Measurements from ENCODE around the gene OBI1.

The OBI1 gene

DNA sequence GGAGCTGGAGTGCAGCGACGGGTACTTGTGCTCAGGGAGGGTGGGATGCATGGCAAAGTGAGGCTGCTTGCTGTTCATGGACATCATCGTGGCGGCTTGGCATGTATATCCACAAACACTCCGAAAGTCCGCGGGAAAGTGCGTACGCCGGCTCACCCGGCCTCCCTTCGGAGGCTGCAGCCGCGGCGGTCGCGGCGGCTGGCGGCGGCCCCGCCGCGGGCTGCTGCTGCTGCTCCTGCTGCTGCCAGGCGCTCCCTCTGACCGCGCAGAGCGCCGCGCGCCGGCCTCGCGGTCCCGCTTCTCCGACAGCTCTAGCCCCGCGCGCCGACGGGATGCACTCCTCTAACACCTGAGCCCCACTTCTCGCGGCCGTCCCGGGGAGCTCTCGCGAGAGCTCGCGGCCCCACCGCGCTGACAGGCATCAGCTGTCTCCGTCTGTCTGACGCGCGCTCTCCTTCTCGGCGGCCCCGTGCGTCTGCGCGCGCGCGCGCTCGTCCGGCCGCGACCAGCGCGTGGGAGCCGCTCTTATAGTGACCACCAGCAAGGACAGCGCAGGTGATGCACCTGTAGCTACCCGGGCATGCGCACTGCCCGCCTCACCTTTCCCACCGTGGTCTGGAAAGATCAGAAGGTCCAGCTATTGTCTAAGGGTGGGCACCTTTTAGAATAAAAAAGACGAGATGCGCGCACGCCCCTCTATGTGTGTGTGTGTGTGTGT lies 55.6 kb downstream of the OBI1 start, which contains the start of gene POU4F1:
Gene POU4F1 (minus strand): TSS at position 313 of the 718 bp plus-strand sequence. CDS start 226 bp downstream, at position 87.
- H3K79me1 ChIP-seq (ENCODE audit: low read depth, low read length) = peaks cover 2% of the 10 kb centered on the region
- peak within 1 kb of the TSS; percentile 80 for H3K9ac ChIP-seq (ENCODE audit: low read depth, low read length, poor library complexity)
- peak within 1 kb of the TSS; percentile 57 for H3K18ac ChIP-seq (ENCODE audit: low read length)
- no peak within 1 kb of the TSS for H3K27ac ChIP-seq (replicated peaks; ENCODE audit: low read length)
- H3K4me2 ChIP-seq (ENCODE audit: insufficient read depth, low read length, poor library complexity, severe bottlenecking) = peak within 1 kb of the TSS; percentile 90
- peak within 1 kb of the TSS; percentile 98 for H2AFZ ChIP-seq (ENCODE audit: low read length)
- H3K9me3 ChIP-seq (replicated peaks in 1 of 2; ENCODE audit: control insufficient read depth in 2 of 2, insufficient read depth in 1 of 2, low read depth in 1 of 2, low read length in 2 of 2) = peaks cover 0 to 6% of the 10 kb centered on the region in 2 donors
- H2BK120ac ChIP-seq (ENCODE audit: low read depth, low read length) = no peak within 1 kb of the TSS
- no CpG with 5 or more reads among the region's 80 CpGs for WGBS, 2 donors (ENCODE audit: extremely low coverage in 2 of 2, insufficient read length in 2 of 2, insufficient replicate concordance in 1 of 2)
- H3K27me3 ChIP-seq (ENCODE audit: control insufficient read depth in 3 of 3, insufficient read depth in 3 of 3, low read depth in 1 of 3, low read length in 3 of 3) = peaks cover 66 to 96% (median 95%) of the 10 kb centered on the region in 3 experiments
- no peak within 1 kb of the TSS for H4K8ac ChIP-seq (ENCODE audit: low read depth, low read length)
- no peak within 1 kb of the TSS for H4K91ac ChIP-seq (ENCODE audit: low read depth, low read length, poor library complexity)
- peak within 1 kb of the TSS; percentile 39 for H3K14ac ChIP-seq (ENCODE audit: low read length)
- peak within 1 kb of the TSS; percentile 48 to 80 for H3K4me3 ChIP-seq (ENCODE audit: low read length in 2 of 2)
- DNase-seq (ENCODE audit: low spot score) = peak; percentile 81
- peak within 1 kb of the TSS; percentile 53 for H2BK5ac ChIP-seq (ENCODE audit: low read length)
- H2BK15ac ChIP-seq (ENCODE audit: low read length) = no peak within 1 kb of the TSS
- peak within 1 kb of the TSS; percentile 35 for H2AK5ac ChIP-seq (ENCODE audit: low read depth, low read length)
- no peak within 1 kb of the TSS for H3K4ac ChIP-seq (ENCODE audit: low read length)
- no peaks in the 10 kb centered on the region for H3K36me3 ChIP-seq (replicated peaks in 1 of 2; ENCODE audit: control insufficient read depth in 2 of 2, insufficient read depth in 2 of 2, low read length in 2 of 2)
- no peak within 1 kb of the TSS for H2BK12ac ChIP-seq (ENCODE audit: low read length)
- H3K23ac ChIP-seq (ENCODE audit: low read depth, low read length, poor library complexity) = peak within 1 kb of the TSS; percentile 63
- H3K4me1 ChIP-seq (ENCODE audit: control insufficient read depth in 2 of 2, insufficient read depth in 1 of 2, low read depth in 1 of 2, low read length in 2 of 2) = peaks cover 12 to 14% of the 10 kb centered on the region in 2 donors

- Histone ChIP-seq H2BK12ac (ENCODE audit: low read length) (no peak overlapping the region), H3K18ac (ENCODE audit: low read length) (peak overlapping the region; percentile 57), H4K91ac (ENCODE audit: low read depth, low read length, poor library complexity) (no peak overlapping the region), H3K23ac (ENCODE audit: low read depth, low read length, poor library complexity) (peak overlapping the region; percentile 63), H3K4me3 (ENCODE audit: low read length in 2 of 2) (peak overlapping the region; percentile 48 to 80), H3K4me2 (ENCODE audit: insufficient read depth, low read length, poor library complexity, severe bottlenecking) (peak overlapping the region; percentile 90), H3K9ac (ENCODE audit: low read depth, low read length, poor library complexity) (peak overlapping the region; percentile 80), H2AFZ (ENCODE audit: low read length) (peak overlapping the region; percentile 98), H3K27me3 (ENCODE audit: control insufficient read depth in 3 of 3, insufficient read depth in 3 of 3, low read depth in 1 of 3, low read length in 3 of 3) (peaks cover 60 to 96% (median 90%) of the 10 kb centered on the region in 3 experiments), H3K79me1 (ENCODE audit: low read depth, low read length) (peaks cover 2% of the 10 kb centered on the region), H2BK120ac (ENCODE audit: low read depth, low read length) (no peak overlapping the region), H2AK5ac (ENCODE audit: low read depth, low read length) (peak overlapping the region; percentile 35), H2BK5ac (ENCODE audit: low read length) (peak overlapping the region; percentile 53), H3K9me3 (replicated peaks in 1 of 2; ENCODE audit: control insufficient read depth in 2 of 2, insufficient read depth in 1 of 2, low read depth in 1 of 2, low read length in 2 of 2) (peaks cover 0 to 6% of the 10 kb centered on the region in 2 donors), H3K36me3 (replicated peaks in 1 of 2; ENCODE audit: control insufficient read depth in 2 of 2, insufficient read depth in 2 of 2, low read length in 2 of 2) (no peaks in the 10 kb centered on the region), H3K14ac (ENCODE audit: low read length) (peak overlapping the region; percentile 39), H3K27ac (replicated peaks; ENCODE audit: low read length) (no peak overlapping the region), H3K4ac (ENCODE audit: low read length) (no peak overlapping the region), H2BK15ac (ENCODE audit: low read length) (no peak overlapping the region), H4K8ac (ENCODE audit: low read depth, low read length) (no peak overlapping the region), H3K4me1 (ENCODE audit: control insufficient read depth in 2 of 2, insufficient read depth in 1 of 2, low read depth in 1 of 2, low read length in 2 of 2) (peaks cover 11 to 14% of the 10 kb centered on the region in 2 donors)
- peak; percentile 23 for DNase-seq (ENCODE audit: low spot score)
- no CpG with 5 or more reads among the region's 51 CpGs for WGBS, 2 donors (ENCODE audit: extremely low coverage in 2 of 2, insufficient read length in 2 of 2, insufficient replicate concordance in 1 of 2)
Observed at GRCh38 chr13:78602561-78603239, 56.3 kb downstream of the OBI1 start.

GRCh38 chr13:78601874-78602560 lies 56.9 kb downstream of the OBI1 start:
- no peak overlapping the region for H2BK15ac ChIP-seq (ENCODE audit: low read length)
- peak overlapping the region; percentile 98 for H2AFZ ChIP-seq (ENCODE audit: low read length)
- H3K18ac ChIP-seq (ENCODE audit: low read length) = peak overlapping the region; percentile 84
- H2BK12ac ChIP-seq (ENCODE audit: low read length) = no peak overlapping the region
- H3K36me3 ChIP-seq (replicated peaks in 1 of 2; ENCODE audit: control insufficient read depth in 2 of 2, insufficient read depth in 2 of 2, low read length in 2 of 2) = no peaks in the 10 kb centered on the region
- no peak overlapping the region for H2BK120ac ChIP-seq (ENCODE audit: low read depth, low read length)
- no peak overlapping the region for H4K8ac ChIP-seq (ENCODE audit: low read depth, low read length)
- no CpG with 5 or more reads among the region's 112 CpGs for WGBS, 2 donors (ENCODE audit: extremely low coverage in 2 of 2, insufficient read length in 2 of 2, insufficient replicate concordance in 1 of 2)
- H3K9me3 ChIP-seq (replicated peaks in 1 of 2; ENCODE audit: control insufficient read depth in 2 of 2, insufficient read depth in 1 of 2, low read depth in 1 of 2, low read length in 2 of 2) = peaks cover 0 to 5% of the 10 kb centered on the region in 2 donors
- no peak overlapping the region for H3K4ac ChIP-seq (ENCODE audit: low read length)
- no peak overlapping the region for H3K14ac ChIP-seq (ENCODE audit: low read length)
- H3K23ac ChIP-seq (ENCODE audit: low read depth, low read length, poor library complexity) = peak overlapping the region; percentile 55
- DNase-seq (ENCODE audit: low spot score) = no peak
- peak overlapping the region; percentile 90 for H3K4me2 ChIP-seq (ENCODE audit: insufficient read depth, low read length, poor library complexity, severe bottlenecking)
- peaks cover 6 to 8% of the 10 kb centered on the region in 2 donors for H3K4me1 ChIP-seq (ENCODE audit: control insufficient read depth in 2 of 2, insufficient read depth in 1 of 2, low read depth in 1 of 2, low read length in 2 of 2)
- H3K9ac ChIP-seq (ENCODE audit: low read depth, low read length, poor library complexity) = peak overlapping the region; percentile 84
- peaks cover 58 to 96% (median 90%) of the 10 kb centered on the region in 3 experiments for H3K27me3 ChIP-seq (ENCODE audit: control insufficient read depth in 3 of 3, insufficient read depth in 3 of 3, low read depth in 1 of 3, low read length in 3 of 3)
- peaks cover 2% of the 10 kb centered on the region for H3K79me1 ChIP-seq (ENCODE audit: low read depth, low read length)
- no peak overlapping the region for H2AK5ac ChIP-seq (ENCODE audit: low read depth, low read length)
- no peak overlapping the region for H4K91ac ChIP-seq (ENCODE audit: low read depth, low read length, poor library complexity)
- H3K4me3 ChIP-seq (ENCODE audit: low read length in 2 of 2) = peak overlapping the region; percentile 48 to 74
- no peak overlapping the region for H2BK5ac ChIP-seq (ENCODE audit: low read length)
- no peak overlapping the region for H3K27ac ChIP-seq (replicated peaks; ENCODE audit: low read length)

Measured in neuronal stem cell (in vitro differentiated cells).